Activated T-cell treated with anti-CD3 and anti-CD28 coated beads for 4 hours (primary cell): Measurements from ENCODE around the gene NSUN3.
"Not testable (repeated sequence)": the region's sequence is repeated elsewhere in the genome, so short reads cannot be mapped to it uniquely, and the experiment has no call there.

Source experiments
- DNase-seq: peaks from one replicate; pipeline ENCODE4 v3.0.0-alpha.2; 2020

Gene NSUN3

DNA sequence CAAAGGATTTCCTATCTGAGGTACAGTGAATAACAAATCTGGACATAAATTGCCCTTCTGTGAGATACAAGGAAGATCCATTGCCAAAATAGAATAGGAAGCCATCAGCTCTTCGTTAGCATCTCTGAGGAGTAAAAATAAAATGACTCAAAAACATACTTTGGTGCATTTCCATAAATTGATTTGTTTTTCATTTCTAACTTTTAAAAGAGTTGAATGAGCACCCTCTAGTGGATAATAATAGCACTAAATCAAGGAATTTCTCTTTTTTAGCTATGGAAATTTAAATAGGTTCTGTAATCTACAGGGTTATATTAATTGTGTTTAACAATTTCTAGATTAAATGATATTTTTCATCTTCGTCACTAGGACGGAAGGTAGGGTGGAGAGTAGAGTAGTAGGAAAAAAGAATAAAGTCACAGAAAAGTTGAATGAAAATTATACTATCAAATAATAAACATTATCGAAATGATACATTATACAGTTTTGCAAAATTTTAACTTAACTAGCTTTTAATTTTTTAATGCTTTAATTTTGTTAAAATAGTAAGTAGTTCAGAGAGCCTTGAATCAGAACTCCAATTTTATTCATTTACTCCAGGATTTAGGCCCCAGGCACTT lies 6.4 kb downstream of the NSUN3 start:
- no peak for DNase-seq

GRCh38 chr3:94070341-94070911 lies 7.6 kb downstream of the NSUN3 start:
- no peak for DNase-seq

- no peak for DNase-seq
Measured at GRCh38 chr3:94071713-94072284, 8.9 kb downstream of the NSUN3 start.

DNA sequence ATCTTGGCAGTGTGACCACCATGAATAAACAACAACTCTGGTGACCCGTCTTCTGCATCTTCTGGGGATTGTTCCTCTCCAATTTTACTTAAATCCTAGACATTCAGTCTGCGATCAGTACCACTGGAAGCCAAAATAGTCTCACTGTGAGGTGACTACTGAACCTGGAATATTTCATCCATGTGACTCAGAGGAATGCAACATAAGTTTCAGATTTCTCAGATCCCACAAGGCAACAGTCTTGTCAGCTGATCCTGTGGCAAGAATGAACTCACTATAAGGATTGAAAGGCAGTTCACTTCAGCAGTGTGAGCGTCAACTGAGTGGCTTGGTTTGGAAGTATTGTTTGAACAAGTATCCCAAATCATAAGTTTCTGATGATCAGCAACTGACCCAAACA lies 13.2 kb downstream of the NSUN3 start:
- DNase-seq = no peak

GRCh38 chr3:94080552-94080951 lies 17.7 kb downstream of the NSUN3 start:
- DNase-seq = not testable (repeated sequence)

GRCh38 chr3:94081884-94082283 lies 19.0 kb downstream of the NSUN3 start:
- DNase-seq = no peak

DNA sequence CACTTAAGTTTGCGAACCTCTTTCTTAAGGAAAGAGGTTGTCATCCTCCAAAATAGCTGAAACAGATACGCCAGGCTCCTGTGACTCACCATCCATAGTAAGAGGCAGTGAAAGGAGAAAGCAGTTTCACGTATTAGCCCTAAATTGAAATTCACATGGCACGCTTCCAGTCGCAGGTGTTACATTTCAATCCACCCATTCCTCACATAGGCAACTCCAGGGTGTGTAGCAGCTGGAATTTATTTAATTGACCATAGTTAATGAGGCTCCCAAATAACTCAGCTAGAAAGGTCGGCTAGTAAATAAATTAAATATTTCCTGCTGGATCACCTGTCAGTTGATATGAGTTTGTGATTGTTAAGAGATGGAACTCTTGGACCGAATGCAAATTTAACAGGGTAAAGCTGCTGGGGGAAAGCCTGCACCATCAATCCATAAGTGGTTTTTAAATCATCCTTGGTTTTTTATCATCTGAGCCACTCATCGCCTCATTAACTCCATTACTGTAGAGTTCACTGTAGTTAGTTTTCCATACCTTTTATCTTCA lies 19.6 kb downstream of the NSUN3 start:
- no peak for DNase-seq

DNA sequence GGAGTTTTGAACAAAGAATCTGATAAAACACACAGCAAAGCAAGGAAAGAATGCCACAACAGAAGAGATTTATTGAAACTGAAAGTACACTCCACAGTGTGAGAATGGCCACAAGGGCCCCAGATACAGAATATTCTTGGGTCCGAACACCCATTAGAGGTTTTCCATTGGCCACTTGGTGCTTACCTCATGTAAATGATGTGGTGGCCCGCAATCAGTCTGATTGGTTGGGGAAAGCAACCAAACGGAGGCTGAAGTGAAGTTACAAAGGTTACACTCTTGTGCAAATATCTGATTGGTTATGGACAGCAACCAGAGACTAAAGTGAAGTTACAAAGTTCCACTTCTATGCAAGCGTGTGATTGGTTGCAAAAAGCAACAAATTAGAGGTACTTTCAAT lies 20.4 kb downstream of the NSUN3 start:
- DNase-seq = no peak

DNA sequence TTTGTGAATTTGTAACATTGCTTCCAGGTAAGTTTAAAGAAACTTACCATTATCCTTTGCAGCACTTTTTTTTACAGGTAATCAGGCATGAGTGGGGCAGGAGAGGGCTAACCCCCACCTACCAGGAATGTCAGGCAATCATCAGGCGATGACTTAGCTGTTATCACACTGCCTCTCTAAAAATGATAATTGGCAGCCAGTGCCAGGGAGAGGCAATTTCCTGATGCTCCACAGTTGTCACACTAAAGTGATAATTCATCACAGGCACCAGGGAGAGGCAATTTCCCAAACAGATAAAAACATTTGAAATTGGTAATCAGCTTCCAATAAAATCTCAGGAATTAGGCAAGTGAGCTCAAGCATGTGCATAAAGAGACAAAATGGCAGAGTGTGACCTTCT lies 26.3 kb downstream of the NSUN3 start:
- DNase-seq = no peak

- DNase-seq = no peak
Measured at GRCh38 chr3:94092086-94092485, 29.2 kb downstream of the NSUN3 start.

- DNase-seq = no peak
Measured at GRCh38 chr3:94093151-94093550, 30.3 kb downstream of the NSUN3 start.

GRCh38 chr3:94095111-94095510 lies 32.2 kb downstream of the NSUN3 start:
- DNase-seq = no peak

- no peak for DNase-seq
Measured at GRCh38 chr3:94098452-94098851, 35.6 kb downstream of the NSUN3 start.

DNA sequence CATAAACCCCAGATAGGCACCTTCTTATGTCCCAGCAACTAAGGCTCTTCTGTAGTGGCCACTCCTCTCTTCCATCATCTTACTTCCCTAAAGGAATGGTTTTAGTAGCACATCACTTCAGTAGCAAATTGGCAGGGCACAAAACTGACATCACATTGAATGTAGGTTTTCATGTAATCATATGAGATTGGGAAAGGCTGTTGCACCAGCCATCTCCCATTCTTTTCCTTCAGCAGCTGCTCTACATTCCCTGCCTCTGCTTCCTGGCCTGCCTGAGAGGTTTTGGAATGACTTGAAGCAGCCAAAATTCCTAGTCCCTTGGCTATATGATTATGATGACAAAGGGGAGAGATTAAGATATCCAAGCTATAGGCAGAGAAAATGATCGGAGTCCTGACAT lies 36.5 kb downstream of the NSUN3 start:
- no peak for DNase-seq

DNA sequence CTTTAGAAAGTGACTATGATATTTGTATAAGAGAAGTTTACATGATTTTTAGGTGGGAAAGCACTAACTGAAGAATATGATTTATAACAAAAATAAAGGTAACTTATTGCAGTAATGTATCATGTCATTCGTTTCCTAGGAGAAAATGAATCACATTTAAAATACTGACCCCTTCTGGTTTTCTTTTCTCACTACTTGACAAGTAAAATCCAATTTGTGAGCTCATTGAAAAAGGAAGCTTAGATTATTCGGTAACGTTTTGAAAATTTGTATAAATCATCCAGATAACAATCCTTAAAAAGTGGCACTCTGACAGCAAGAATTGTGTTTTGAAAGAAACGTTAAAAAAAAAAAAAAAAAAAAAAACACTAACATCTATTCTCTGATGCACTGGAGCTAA lies 39.0 kb downstream of the NSUN3 start:
- no peak for DNase-seq

- DNase-seq = no peak
Measured at GRCh38 chr3:94106268-94106667, 43.4 kb downstream of the NSUN3 start.

DNA sequence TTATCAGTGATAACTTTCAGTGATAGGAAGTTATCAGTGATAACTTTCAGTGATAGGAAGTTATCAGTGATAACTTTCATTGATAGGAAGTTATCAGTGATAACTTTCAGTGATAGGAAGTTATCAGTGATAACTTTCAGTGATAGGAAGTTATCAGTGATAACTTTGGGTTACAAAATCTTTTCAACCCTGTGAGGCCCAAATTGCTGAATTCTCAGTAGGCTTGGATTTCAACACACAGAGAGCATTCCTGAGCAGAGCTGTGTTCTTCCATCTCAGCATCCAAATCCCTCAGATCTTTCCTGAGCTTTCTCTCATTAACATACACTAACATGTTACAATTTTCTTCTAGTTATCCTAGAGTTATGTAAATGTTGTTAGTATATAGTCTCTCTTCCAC lies 47.4 kb downstream of the NSUN3 start:
- not testable (repeated sequence) for DNase-seq

DNA sequence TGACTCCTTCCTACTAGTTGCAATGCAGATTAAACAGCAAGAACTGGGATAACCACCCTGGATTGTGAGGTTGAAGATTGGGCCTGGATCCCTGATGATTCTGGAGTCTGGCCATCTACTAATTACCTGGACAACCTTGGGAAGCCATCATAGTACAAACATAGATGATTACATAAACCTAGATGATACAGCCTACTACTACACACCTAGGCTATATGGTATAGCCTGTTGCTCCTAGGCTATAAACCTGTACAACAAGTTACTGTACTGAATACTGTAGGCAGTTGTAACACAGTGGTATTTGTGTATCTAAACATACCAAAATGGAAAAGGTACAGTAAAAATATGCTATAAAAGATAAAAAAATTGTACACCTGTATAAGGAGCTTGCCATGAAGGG lies 48.0 kb downstream of the NSUN3 start:
- no peak for DNase-seq

- no peak for DNase-seq
Measured at GRCh38 chr3:94114666-94115065, 51.8 kb downstream of the NSUN3 start.

DNA sequence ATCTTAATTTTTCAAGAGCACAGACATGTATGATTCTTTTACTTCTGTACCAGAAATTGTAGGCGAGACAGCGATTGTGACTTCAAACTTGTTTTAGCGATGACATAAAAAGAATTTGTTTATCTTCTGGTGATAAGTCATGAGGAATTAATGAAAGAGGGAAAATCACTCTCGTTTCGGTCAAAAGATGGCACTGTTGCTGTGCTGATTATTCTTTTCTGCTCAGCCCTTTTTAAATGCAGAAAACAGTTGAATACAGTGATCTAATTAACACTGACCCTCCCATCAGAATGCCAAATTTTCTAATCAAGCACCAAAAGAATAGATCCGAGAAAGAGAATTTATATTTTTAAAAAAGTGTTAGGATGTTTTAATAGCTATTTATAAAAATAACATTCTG lies 52.6 kb downstream of the NSUN3 start:
- no peak for DNase-seq

DNA sequence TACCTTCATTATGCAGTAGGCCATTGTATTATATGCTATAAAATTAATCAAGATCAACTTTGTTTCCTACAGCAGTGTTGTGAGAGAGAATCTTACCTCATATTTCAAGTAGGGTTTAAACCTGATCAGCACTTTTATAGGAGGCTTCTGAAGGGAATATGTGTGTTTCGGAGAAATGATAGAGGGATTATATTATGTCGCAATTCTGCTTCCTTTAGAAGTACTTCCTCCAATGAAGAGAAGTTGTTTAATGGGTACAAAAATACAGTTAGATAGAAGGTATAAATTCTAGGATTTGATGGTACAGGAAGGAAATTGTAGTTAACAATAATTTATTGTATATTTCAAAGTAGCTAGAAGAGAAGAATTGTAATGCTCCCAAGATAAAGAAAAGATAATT lies 54.9 kb downstream of the NSUN3 start:
- DNase-seq = no peak

DNA sequence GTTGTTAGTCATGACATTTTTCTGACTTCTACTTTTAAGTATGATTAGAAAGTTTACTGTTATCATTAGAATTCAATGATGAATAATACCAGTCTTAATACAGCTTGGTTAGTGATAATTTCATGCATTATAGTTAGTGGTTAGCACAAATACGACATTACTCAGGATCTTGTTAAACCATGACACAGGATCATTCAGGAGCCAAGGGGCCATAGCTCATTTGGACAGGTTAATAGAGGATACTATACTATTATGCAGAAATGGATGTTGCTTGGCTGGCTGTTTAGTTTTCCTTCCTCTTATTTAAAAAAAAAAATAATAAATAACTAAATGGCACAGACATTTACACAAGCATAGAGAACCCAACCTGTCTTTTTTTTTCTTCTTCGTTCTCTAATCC lies 55.5 kb downstream of the NSUN3 start:
- DNase-seq = no peak

DNA sequence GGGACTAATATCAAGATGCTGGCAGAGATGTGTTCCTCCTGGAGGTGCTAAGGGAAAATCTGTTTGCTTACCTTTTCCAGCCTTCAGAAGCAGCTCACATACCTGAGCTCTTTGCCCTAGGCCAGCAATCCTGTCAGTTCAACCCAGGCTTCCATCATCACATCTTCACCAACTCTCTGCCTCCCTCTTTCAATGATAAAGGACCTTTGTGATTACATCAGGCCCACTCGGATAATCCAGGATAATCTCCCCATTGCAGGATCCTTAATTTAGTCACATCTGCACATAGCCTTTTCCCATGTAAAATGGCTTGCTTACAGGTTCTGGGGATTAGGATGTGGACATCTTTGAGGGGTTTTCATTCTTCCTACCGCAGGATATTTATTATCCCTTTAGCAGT lies 58.3 kb downstream of the NSUN3 start:
- DNase-seq = no peak

GRCh38 chr3:94127115-94127514 lies 64.3 kb downstream of the NSUN3 start:
- no peak for DNase-seq

DNA sequence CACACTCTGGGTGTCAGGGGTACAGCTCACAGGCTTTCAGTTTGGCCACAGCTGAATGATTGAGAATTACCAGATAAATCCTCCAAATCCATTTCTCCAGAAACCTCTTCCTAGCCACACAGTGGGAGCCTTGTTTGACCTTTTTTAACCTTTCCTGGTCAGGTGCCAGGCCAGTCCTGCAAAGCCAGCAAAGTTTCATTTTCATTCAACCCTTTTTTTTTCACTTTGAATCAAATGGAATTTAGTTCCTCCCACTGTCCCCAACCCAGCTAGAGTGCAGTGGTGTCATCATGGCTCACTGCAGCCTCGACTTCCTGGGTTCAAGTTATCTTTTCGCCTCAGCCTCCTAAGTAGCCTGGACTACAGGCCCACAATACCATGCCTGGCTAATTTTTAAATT lies 67.8 kb downstream of the NSUN3 start:
- no peak for DNase-seq
